ENCODE data around the gene RAB3GAP1. TPM values are rescaled to one million over a fixed set of nuclear protein-coding genes. Genes with fewer than 3 reads are reported as not detected.

RAB3GAP1 gene
- total RNA-seq, 1 donor from 2014 or later = 50.1 TPM

GRCh38 chr2:135203944-135204343 is 151.9 kb downstream of the RAB3GAP1 start:
- no peak for DNase-seq (ENCODE audit: extremely low read depth, low read depth, low spot score)

- no peak for DNase-seq (ENCODE audit: extremely low read depth, low read depth, low spot score)
Observed at GRCh38 chr2:135208016-135208415, 155.9 kb downstream of the RAB3GAP1 start.

- no peak for DNase-seq (ENCODE audit: extremely low read depth, low read depth, low spot score)
Observed at GRCh38 chr2:135212757-135213156, 160.7 kb downstream of the RAB3GAP1 start.

GRCh38 chr2:135218426-135218825 is 166.3 kb downstream of the RAB3GAP1 start:
- no peak for DNase-seq (ENCODE audit: extremely low read depth, low read depth, low spot score)

GRCh38 chr2:135219226-135219625 is 167.1 kb downstream of the RAB3GAP1 start:
- no peak for DNase-seq (ENCODE audit: extremely low read depth, low read depth, low spot score)

Other genes starting within 250 kb of the RAB3GAP1 start
- gene ACMSD, start 213.7 kb upstream of the RAB3GAP1 start, total RNA-seq = not detected in 2 replicates
- gene CCNT2, start 133.5 kb upstream of the RAB3GAP1 start, total RNA-seq = 14.4 and 22.5 TPM in 2 replicates
- gene MAP3K19, start 4.8 kb upstream of the RAB3GAP1 start, total RNA-seq = not detected in 2 replicates

Measured in glomerular endothelial cell (primary cell).